Activated CD8-positive, alpha-beta T cell treated with anti-CD3 and anti-CD28 coated beads for 36 hours (primary cell): ENCODE results near the gene SYNGAP1. TPM values are rescaled to one million over a fixed set of nuclear protein-coding genes. Genes with fewer than 3 reads are reported as not detected.
"Not testable (repeated sequence)": the region's sequence is repeated elsewhere in the genome, so short reads cannot be mapped to it uniquely, and the experiment has no call there.

Source experiments
- ATAC-seq: fragments of 200-7000 bp; cut with Tn5 transposase; one replicate; pipeline ENCODE4 v1.10.0; 2021; ENCODE audit warnings: mild to moderate bottlenecking, moderate library complexity
- CTCF ChIA-PET: fragments of 350-600 bp; sonication (Branson Sonifier 250); formaldehyde crosslinking; loops from one replicate; lab custom pipeline; 2021; ENCODE audit warnings: antibody characterized with exemption; lab: Charles Lee
- POLR2A ChIA-PET: fragments of 350-600 bp; sonication (Branson Sonifier 250); formaldehyde crosslinking; loops from one replicate; lab custom pipeline; 2021; ENCODE audit warnings: antibody characterized with exemption; lab: Charles Lee
- DNase-seq: peaks from one replicate; pipeline ENCODE4 v3.0.0-alpha.2; 2020
- H3K27ac Mint-ChIP-seq: one replicate; pipeline ENCODE4 v1.8.0; 2021; ENCODE audit warnings: mild to moderate bottlenecking, mixed read lengths
- H3K27me3 Mint-ChIP-seq: one replicate; pipeline ENCODE4 v1.8.0; 2021; ENCODE audit warnings: mixed read lengths
- H3K36me3 Mint-ChIP-seq: one replicate; pipeline ENCODE4 v1.8.0; 2021; ENCODE audit warnings: low read depth, mixed read lengths
- H3K4me1 Mint-ChIP-seq: one replicate; pipeline ENCODE4 v1.8.0; 2021; ENCODE audit warnings: low read depth, mixed read lengths
- H3K4me3 Mint-ChIP-seq: one replicate; pipeline ENCODE4 v1.8.0; 2021; ENCODE audit warnings: mild to moderate bottlenecking, moderate library complexity, mixed read lengths
- H3K9me3 Mint-ChIP-seq: one replicate; pipeline ENCODE4 v1.8.0; 2021; ENCODE audit warnings: mixed read lengths
- intact Hi-C: fragments of 100-400 bp; cut with micrococcal nuclease; formaldehyde crosslinking; loops from one replicate; pipeline ENCODE4 v1.10.0; 2022
- total RNA-seq, 2 experiments: library from RNA; stranded (reverse); gene quantifications; one replicate each; pipeline ENCODE4 v1.2.3, GENCODE V29; 2021
- TF ChIP-seq, protein P1 (sequence below): fragments of 200-600 bp; IDR thresholded peaks from one replicate; pipeline ENCODE4 v1.8.0; 2022; ENCODE audit warnings: antibody characterized with exemption, mild to moderate bottlenecking

SYNGAP1 gene
- total RNA-seq, 2 experiments from 2014 or later: 57.9 to 67.0 TPM

- Mint-ChIP-seq H3K36me3 (no peaks in the 10 kb centered on the region), H3K9me3 (no peaks in the 10 kb centered on the region), H3K27ac (no peak overlapping the region), H3K27me3 (no peaks in the 10 kb centered on the region), H3K4me1 (peaks cover 12% of the 10 kb centered on the region), H3K4me3 (no peak overlapping the region)
- DNase-seq: no peak
- no peak for ATAC-seq
- ChIA-PET POLR2A (no interaction called here), CTCF (interaction anchor here (1.0 kb wide), 3 partner anchors 56 to 370 kb away, joined by 3 read pairs; no protein-coding TSS in a partner anchor)
- TF ChIP-seq, protein P1, sequence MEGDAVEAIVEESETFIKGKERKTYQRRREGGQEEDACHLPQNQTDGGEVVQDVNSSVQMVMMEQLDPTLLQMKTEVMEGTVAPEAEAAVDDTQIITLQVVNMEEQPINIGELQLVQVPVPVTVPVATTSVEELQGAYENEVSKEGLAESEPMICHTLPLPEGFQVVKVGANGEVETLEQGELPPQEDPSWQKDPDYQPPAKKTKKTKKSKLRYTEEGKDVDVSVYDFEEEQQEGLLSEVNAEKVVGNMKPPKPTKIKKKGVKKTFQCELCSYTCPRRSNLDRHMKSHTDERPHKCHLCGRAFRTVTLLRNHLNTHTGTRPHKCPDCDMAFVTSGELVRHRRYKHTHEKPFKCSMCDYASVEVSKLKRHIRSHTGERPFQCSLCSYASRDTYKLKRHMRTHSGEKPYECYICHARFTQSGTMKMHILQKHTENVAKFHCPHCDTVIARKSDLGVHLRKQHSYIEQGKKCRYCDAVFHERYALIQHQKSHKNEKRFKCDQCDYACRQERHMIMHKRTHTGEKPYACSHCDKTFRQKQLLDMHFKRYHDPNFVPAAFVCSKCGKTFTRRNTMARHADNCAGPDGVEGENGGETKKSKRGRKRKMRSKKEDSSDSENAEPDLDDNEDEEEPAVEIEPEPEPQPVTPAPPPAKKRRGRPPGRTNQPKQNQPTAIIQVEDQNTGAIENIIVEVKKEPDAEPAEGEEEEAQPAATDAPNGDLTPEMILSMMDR: no peak
- intact Hi-C loops: no loop called here
These were observed 44.7 kb upstream of the SYNGAP1 start for GRCh38 chr6:33375143-33375671.

- ChIA-PET CTCF (no interaction called here), POLR2A (no interaction called here)
- no peaks in the 10 kb centered on the region for H3K36me3 Mint-ChIP-seq
- H3K4me1 Mint-ChIP-seq: peaks cover 12% of the 10 kb centered on the region
- intact Hi-C loops: no loop called here
- no peaks in the 10 kb centered on the region for H3K9me3 Mint-ChIP-seq
- no peak overlapping the region for H3K4me3 Mint-ChIP-seq
- H3K27ac Mint-ChIP-seq: no peak overlapping the region
- TF ChIP-seq, protein P1: no peak
- ATAC-seq (no peak), DNase-seq (no peak)
- no peaks in the 10 kb centered on the region for H3K27me3 Mint-ChIP-seq
These were observed 42.7 kb upstream of the SYNGAP1 start for GRCh38 chr6:33377171-33377570.

GRCh38 chr6:33379184-33379583 lies 40.7 kb upstream of the SYNGAP1 start:
- H3K4me1 Mint-ChIP-seq, H3K9me3 Mint-ChIP-seq, intact Hi-C loops, CTCF ChIA-PET, H3K27ac Mint-ChIP-seq, H3K36me3 Mint-ChIP-seq, H3K4me3 Mint-ChIP-seq, DNase-seq, H3K27me3 Mint-ChIP-seq, ATAC-seq: not testable (repeated sequence)
- POLR2A ChIA-PET: interaction anchor here (0.6 kb wide), 1 partner anchor 1002 kb away, joined by 3 read pairs; no protein-coding TSS in a partner anchor

- no peak overlapping the region for H3K4me3 Mint-ChIP-seq
- H3K4me1 Mint-ChIP-seq: no peaks in the 10 kb centered on the region
- no peaks in the 10 kb centered on the region for H3K9me3 Mint-ChIP-seq
These were observed 39.4 kb upstream of the SYNGAP1 start for GRCh38 chr6:33380272-33380981.

GRCh38 chr6:33383427-33384185 lies 36.3 kb upstream of the SYNGAP1 start:
- intact Hi-C loops: no loop called here
- POLR2A ChIA-PET: interaction anchor here (0.7 kb wide), 1 partner anchor 110 kb away, joined by 3 read pairs; no protein-coding TSS in a partner anchor
- CTCF ChIA-PET: no interaction called here
- H3K36me3 Mint-ChIP-seq: no peaks in the 10 kb centered on the region
- no peaks in the 10 kb centered on the region for H3K4me1 Mint-ChIP-seq
- H3K27ac Mint-ChIP-seq: no peak overlapping the region
- H3K27me3 Mint-ChIP-seq: no peaks in the 10 kb centered on the region
- no peak for ATAC-seq
- TF ChIP-seq, protein P1: no peak
- DNase-seq: no peak
- H3K4me3 Mint-ChIP-seq: no peak overlapping the region
- H3K9me3 Mint-ChIP-seq: no peaks in the 10 kb centered on the region

More at GRCh38 chr6:33380272-33380981, 39.4 kb upstream of the SYNGAP1 start:
- Mint-ChIP-seq H3K27me3 (no peaks in the 10 kb centered on the region), H3K27ac (no peak overlapping the region), H3K36me3 (no peaks in the 10 kb centered on the region)
- ATAC-seq: no peak
- intact Hi-C loops: no loop called here
- CTCF ChIA-PET: no interaction called here
- POLR2A ChIA-PET: no interaction called here
- no peak for DNase-seq
- TF ChIP-seq, protein P1: no peak
